ENCODE data around the gene TRAF5. TPM values are rescaled to one million over a fixed set of nuclear protein-coding genes. Genes with fewer than 3 reads are reported as not detected.

The TRAF5 gene
- total and polyA plus RNA-seq, 2 of the 4 experiments (the other 2 are of a cell fraction) = 10.0 to 14.7 TPM

DNA sequence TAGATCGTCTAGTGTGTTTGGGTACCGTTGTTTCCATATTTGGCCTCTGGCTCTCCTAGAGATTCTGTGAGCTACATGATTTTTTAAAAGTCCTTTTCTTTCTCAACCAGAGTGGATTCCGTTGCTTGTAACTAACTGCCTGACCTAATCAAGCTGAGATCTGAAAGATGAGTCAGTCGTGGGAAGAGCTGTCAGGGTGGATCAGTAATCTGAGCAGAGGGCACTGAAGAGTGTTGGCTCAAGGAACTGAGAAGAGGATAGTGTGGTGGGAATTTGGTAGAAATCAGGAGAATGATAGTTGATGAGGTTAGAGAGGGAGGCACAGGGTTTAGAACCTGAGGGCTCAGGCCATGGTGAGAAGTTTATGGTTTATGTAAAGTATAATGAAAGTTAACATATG, 52.2 kb downstream of the TRAF5 start:
- Histone ChIP-seq H2BK120ac (ENCODE audit: low read depth, low read length) (no peak overlapping the region), H2AK9ac (replicated peaks; ENCODE audit: low read depth, low read length, poor library complexity) (no peak overlapping the region), H3K18ac (ENCODE audit: low read depth, low read length) (no peak overlapping the region), H3K79me1 (ENCODE audit: low read depth in 1 of 2, low read length in 2 of 2) (peaks cover 5 to 10% of the 10 kb centered on the region in 2 experiments; a peak in 3 of 4 replicates), H3K14ac (replicated peaks; ENCODE audit: low read depth, low read length) (no peak overlapping the region), H4K5ac (ENCODE audit: low read depth, low read length) (no peak overlapping the region), H3K23ac (ENCODE audit: low read depth, low read length) (no peak overlapping the region), H3K4me1 (ENCODE audit: control insufficient read depth, insufficient read depth, low read length) (no peaks in the 10 kb centered on the region), H3K36me3 (ENCODE audit: control insufficient read depth, insufficient read depth, low read length) (peaks cover 11% of the 10 kb centered on the region), H3K56ac (ENCODE audit: extremely low read depth, insufficient read depth, low read length) (no peak overlapping the region), H4K91ac (ENCODE audit: insufficient read depth, low read depth, low read length) (no peak overlapping the region), H4K20me1 (ENCODE audit: insufficient read depth, low read length) (no peaks in the 10 kb centered on the region), H2BK5ac (ENCODE audit: low read depth, low read length, poor library complexity, severe bottlenecking) (no peak overlapping the region), H3K27me3 (ENCODE audit: control insufficient read depth, insufficient read depth, low read length) (no peaks in the 10 kb centered on the region), H3K4me3 (ENCODE audit: insufficient read depth, low read depth, low read length) (no peak overlapping the region), H3K4ac (ENCODE audit: low read depth, low read length) (no peak overlapping the region), H3K4me2 (ENCODE audit: low read depth, low read length) (no peak overlapping the region), H3K9ac (ENCODE audit: low read depth, low read length) (no peak overlapping the region), H3K27ac (ENCODE audit: insufficient read depth, low read length) (no peak overlapping the region), H2BK15ac (ENCODE audit: low read depth, low read length) (no peak overlapping the region), H2BK20ac (ENCODE audit: low read depth, low read length) (no peak overlapping the region), H3K9me3 (ENCODE audit: control insufficient read depth, insufficient read depth, low read length) (no peaks in the 10 kb centered on the region), H2AFZ (replicated peaks; ENCODE audit: low read length, poor library complexity) (no peak overlapping the region), H4K8ac (ENCODE audit: low read depth in 2 of 2, low read length in 2 of 2) (no peak overlapping the region; a peak in 1 of 4 replicates), H2AK5ac (ENCODE audit: low read depth, low read length) (no peak overlapping the region; the same call in 1 of the 2 replicates), H3K9me1 (ENCODE audit: insufficient read depth, low read length) (no peaks in the 10 kb centered on the region; the same call in 1 of the 2 replicates)
- CTCF ChIA-PET = no interaction called here
- TF ChIP-seq CEBPB (IDR thresholded peaks at IDR 0.05; ENCODE audit: low read depth, low read length) = peak; percentile 22; the same call in 1 of the 2 replicates
- peak; percentile 29; the same call in 1 of the 2 replicates for TF ChIP-seq FOS (IDR thresholded peaks at IDR 0.05; ENCODE audit: low read depth, low read length)
- TF ChIP-seq BHLHE40 (IDR thresholded peaks at IDR 0.05; ENCODE audit: low read depth, low read length) = no peak
- TF ChIP-seq CHD1 (IDR thresholded peaks at IDR 0.05; ENCODE audit: low read depth, low read length) = no peak
- no peak for TF ChIP-seq MAFK (IDR thresholded peaks at IDR 0.05; ENCODE audit: low read depth, low read length)
- TF ChIP-seq, protein P1, sequence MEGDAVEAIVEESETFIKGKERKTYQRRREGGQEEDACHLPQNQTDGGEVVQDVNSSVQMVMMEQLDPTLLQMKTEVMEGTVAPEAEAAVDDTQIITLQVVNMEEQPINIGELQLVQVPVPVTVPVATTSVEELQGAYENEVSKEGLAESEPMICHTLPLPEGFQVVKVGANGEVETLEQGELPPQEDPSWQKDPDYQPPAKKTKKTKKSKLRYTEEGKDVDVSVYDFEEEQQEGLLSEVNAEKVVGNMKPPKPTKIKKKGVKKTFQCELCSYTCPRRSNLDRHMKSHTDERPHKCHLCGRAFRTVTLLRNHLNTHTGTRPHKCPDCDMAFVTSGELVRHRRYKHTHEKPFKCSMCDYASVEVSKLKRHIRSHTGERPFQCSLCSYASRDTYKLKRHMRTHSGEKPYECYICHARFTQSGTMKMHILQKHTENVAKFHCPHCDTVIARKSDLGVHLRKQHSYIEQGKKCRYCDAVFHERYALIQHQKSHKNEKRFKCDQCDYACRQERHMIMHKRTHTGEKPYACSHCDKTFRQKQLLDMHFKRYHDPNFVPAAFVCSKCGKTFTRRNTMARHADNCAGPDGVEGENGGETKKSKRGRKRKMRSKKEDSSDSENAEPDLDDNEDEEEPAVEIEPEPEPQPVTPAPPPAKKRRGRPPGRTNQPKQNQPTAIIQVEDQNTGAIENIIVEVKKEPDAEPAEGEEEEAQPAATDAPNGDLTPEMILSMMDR (conservative IDR thresholded peaks at IDR 0.05; ENCODE audit: low read depth, low read length) = no peak
- no peak for TF ChIP-seq SMC3 (IDR thresholded peaks at IDR 0.05; ENCODE audit: low read depth, low read length)
- TF ChIP-seq, protein P2, sequence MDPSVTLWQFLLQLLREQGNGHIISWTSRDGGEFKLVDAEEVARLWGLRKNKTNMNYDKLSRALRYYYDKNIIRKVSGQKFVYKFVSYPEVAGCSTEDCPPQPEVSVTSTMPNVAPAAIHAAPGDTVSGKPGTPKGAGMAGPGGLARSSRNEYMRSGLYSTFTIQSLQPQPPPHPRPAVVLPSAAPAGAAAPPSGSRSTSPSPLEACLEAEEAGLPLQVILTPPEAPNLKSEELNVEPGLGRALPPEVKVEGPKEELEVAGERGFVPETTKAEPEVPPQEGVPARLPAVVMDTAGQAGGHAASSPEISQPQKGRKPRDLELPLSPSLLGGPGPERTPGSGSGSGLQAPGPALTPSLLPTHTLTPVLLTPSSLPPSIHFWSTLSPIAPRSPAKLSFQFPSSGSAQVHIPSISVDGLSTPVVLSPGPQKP (IDR thresholded peaks at IDR 0.05; ENCODE audit: borderline replicate concordance, low read depth, low read length) = no peak
- POLR2A ChIA-PET (ENCODE audit: unreplicated experiment) = no interaction called here
- no TSS peak for BruUV-seq (replicated peaks)
- intact Hi-C loops (cut with micrococcal nuclease) = no loop called here
- in situ Hi-C loops (cut with MboI; ENCODE audit: low sequenced_read_pairs) = no loop called here
- 33% methylated on average over 1 of the region's 4 CpGs; no CpG with 5 or more reads in 1 of the 2 experiments for WGBS, 2 experiments (ENCODE audit: extremely low coverage in 2 of 2, insufficient read length in 1 of 2)
- dilution Hi-C loops (cut with HindIII; ENCODE audit: low sequenced_read_pairs, unreplicated experiment) = no loop called here
- DNase-seq (peak; percentile 80), ATAC-seq (ENCODE audit: low read depth) (peak; percentile 31)
